ENCODE data around the gene CCDC88B.
"Not testable (repeated sequence)": the region's sequence is repeated elsewhere in the genome, so short reads cannot be mapped to it uniquely, and the experiment has no call there.

Gene CCDC88B

DNA sequence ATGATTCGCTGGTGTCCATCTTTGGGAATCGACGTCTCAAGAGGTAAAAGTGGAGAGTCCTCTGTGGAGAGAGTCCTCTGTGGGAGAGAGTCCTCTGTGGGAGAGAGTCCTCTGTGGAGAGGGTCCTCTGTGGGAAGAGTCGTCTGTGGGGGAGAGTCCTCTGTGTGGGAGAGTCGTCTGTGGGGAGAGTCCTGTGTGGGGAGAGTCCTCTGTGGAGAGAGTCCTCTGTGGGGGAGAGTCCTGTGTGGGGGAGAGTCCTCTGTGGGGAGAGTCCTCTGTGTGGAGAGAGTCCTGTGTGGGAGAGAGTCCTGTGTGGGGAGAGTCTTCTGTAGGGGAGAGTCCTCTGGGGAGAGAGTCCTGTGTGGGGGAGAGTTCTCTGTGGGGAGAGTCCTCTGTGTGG is 19.0 kb upstream of the CCDC88B start:
- DNase-seq = no peak

- no peak for DNase-seq
Observed at GRCh38 chr11:64321533-64321932, 18.5 kb upstream of the CCDC88B start.

- DNase-seq = no peak
Observed at GRCh38 chr11:64322925-64323260, 17.1 kb upstream of the CCDC88B start.

GRCh38 chr11:64323373-64323772 is 16.6 kb upstream of the CCDC88B start:
- no peak for DNase-seq

GRCh38 chr11:64323984-64324383 is 16.0 kb upstream of the CCDC88B start:
- DNase-seq = not testable (repeated sequence)

- DNase-seq = no peak
Observed at GRCh38 chr11:64324692-64325469, 15.1 kb upstream of the CCDC88B start.

GRCh38 chr11:64327375-64327774 is 12.6 kb upstream of the CCDC88B start:
- no peak for DNase-seq

DNA sequence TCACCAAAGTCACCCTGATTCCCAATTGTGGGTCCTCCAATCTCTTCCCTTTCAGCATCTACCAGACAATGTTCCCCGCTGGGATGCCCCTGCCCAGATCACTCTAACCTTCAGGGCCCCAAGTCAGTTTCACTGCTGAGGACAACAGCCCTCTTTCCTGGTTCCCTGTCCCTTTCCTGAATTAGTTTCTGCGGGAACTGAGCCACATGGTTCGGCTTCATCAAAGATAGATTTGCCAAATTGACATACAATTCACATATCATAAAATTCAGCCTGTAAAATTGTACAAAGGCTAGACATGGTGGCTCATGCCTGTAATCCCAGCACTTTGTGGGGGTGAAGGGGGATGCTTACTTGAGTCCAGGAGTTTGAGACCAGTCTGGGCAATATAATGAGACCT is 12.0 kb upstream of the CCDC88B start:
- no peak for DNase-seq

GRCh38 chr11:64330888-64331287 is 9.1 kb upstream of the CCDC88B start:
- DNase-seq = no peak

DNA sequence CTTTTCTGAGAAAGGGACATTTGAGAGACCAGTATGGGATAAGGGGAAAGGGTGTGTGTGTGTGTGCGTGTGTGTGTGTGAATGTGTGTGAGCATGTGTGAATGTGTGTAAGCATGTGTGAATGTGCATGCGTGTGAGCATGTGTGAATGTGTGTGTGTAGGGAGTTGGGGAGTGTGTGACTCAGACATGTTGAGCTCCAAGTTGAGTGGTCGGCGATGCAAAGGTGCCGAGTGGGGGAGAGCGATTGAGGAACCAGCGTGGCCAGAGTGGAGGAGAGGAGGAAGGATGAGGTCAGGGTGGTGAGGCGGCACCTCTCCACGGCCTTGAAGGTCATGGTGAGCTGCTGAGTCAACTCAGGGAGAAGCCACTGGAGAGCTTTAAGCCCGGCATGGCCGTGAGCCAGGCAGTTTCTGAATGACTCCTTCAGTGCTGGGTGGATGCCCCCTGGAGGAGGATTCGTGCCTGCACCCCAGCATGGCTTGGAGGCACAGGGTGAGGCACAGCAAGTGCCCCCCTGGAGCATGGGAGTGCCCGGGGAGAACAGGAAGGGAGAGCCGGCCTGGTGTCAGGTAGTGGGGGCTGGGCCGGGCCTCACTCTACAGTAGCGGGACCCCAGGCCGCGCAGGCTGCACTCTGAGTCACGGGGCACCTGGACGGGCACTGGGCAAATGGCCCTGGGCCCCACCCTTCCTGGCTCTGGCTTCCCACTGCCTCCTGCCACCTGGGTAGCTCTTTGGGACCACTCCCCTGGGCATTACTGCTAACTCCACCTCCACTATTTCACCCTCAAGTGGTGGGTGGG is 8.2 kb upstream of the CCDC88B start:
- peak; percentile 76 for DNase-seq

GRCh38 chr11:64333556-64333955 is 6.4 kb upstream of the CCDC88B start:
- DNase-seq = no peak

DNA sequence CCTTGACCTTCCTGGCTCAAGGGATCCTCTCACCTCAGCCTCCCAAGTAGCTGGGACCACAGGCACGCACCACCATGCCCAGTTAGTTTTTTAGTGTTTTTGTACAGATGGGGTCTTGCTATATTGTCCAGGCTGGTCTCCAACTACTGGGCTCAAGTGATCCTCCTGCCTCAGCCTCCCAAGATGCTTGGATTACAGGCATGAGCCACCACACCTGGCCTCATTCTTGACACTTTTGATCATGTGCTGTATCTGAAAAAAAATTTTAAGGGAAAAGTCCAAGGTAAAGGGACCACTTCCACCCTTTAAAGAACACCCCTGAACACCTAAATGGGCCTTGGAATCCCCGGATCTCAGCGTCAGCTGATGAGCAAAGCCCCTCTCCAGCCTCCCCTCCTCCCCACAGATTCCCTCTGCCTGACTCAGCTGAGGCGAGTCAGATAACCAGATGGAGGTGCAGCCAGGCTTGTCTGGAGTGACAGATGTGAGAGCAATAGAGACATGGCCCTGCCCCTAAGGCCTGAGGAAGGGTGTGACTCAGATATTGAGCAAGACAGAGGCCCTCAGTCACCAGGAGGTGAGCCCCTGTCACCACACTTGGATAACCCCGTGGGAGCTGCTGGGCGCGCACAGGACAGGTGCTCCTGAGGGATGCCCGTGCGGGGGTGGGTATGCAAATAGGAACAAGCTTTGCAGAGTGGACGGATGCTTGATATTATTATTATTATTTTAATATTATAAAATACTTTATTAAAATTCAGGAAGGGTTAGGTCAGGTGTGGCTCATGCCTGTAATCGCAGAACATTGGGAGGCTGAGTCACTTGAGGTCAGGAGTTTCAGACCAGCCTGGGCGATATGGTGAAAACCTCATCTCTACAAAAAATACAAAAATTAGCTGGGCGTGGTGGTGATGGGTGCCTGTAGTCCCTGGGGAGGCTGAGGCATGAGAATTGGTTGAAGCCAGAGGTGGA is 5.0 kb upstream of the CCDC88B start:
- no peak for DNase-seq

- DNase-seq = no peak
Observed at GRCh38 chr11:64337538-64338249, 2.3 kb upstream of the CCDC88B start.

DNA sequence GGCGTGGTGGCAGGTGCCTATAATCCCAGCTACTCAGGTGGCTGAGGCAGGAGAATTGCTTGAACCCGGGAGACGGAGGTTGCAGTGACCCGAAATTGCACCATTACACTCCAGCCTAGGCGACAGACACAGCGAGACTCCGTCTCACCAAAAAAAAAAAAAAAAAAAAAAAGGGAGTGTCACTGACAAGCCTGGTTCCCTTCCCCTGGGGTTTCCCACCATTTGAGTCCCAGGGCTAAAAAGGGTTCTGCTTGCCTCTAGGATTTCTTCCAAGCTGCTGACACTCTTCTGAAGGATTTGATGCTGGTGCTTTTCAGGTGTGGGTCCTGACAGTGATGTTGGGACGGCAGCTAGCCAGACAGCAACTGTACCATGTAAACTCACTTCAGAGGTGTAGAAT is 1.3 kb upstream of the CCDC88B start:
- no peak for DNase-seq

DNA sequence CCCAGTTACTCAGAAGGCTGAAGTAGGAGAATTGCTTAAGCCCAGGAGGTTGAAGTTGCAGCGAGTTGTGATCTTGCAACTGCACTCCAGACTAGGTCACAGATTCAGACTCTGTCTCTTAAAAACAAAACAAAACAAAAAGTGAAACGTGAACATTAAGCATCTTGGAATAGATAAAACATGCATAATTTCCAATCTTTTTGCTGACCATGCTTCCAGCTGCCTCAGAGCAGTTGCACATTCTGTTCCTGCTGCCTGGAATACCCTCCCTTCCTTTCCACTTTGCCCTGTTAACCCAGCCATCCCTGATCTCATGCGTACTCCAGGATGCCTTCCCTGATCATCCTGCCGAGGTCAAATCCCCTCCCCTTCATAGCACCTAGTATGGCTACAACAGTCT is 718 bp upstream of the CCDC88B start:
- no peak for DNase-seq

- DNase-seq = peak; percentile 79
Observed at GRCh38 chr11:64340671-64341335, 799 bp downstream of the CCDC88B start.

DNA sequence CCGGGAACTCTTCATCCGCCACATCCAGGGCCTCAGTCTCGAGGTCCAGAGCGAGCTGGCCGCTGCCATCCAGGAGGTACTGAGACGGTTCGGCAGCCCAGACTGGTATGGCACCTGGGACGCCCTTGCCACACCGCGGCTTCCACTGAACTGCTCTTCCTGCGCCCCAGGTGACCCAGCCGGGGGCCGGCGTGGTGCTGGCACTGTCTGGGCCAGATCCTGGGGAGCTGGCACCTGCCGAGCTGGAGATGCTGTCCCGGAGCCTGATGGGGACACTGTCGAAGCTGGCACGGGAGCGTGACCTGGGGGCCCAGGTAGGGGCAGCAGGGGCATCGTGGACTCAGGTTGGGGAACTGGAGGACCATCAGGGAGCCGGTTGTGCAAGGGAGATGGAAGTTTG is 1.4 kb downstream of the CCDC88B start:
- DNase-seq = no peak

GRCh38 chr11:64341851-64342791 is 2.1 kb downstream of the CCDC88B start:
- peak; percentile 93 for DNase-seq

DNA sequence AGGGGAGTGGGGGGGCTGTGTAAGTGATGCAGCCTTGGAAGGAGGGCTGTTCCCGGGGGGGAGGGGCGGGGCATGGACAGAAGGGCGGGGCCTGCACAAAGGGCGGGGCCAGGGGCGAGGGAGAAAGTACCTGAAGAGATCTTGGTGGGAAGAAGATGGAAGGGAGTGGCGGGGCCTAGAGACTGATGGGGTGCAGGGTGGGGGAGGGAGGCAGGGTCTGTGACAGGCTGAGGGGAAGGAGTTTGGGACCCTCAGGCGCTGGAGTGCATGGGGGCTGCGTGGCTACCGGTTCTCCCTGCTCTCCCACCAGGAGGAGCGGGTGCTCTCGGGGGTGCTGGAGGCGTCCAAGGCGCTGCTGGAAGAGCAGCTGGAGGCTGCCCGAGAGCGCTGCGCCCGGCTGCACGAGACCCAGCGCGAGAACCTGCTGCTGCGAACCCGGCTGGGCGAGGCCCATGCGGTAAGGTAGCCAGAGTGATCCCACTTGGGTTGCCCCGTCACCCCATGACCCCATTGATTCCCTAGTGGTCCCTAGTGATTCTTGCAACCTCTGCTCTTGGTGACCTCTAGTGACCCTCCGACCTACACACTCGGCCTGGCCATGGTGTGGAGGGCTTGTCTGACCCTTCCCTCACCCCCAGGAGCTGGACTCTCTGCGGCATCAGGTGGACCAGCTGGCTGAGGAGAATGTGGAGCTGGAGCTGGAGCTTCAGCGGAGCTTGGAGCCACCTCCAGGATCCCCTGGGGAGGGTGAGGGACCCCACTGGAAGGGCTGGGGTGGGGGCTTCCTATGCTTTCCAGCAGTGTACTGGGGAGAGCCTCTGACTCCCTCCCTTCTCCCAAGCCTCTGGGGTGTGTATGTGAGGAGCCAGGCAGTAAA is 3.1 kb downstream of the CCDC88B start:
- no peak for DNase-seq
